GM23338 (cell line): ENCODE results near the gene ADAMTS8. TPM values are rescaled to one million over a fixed set of nuclear protein-coding genes. Genes with fewer than 3 reads are reported as not detected.

Experiments
- ATAC-seq: fragments of 200-7000 bp; cut with Tn5 transposase; 3 replicates; pipeline ENCODE4 v1.9.1; 2020
- DNase-seq: peaks from one replicate; pipeline ENCODE4 v3.0.0-alpha.2; 2015; ENCODE audit warnings: low spot score
- H2AFZ ChIP-seq: fragments of 200-600 bp; sonication (generic); 2 replicates; pipeline ENCODE4 v1.8.0; 2016; ENCODE audit warnings: antibody characterized with exemption, mild to moderate bottlenecking, moderate library complexity
- H3F3A ChIP-seq: fragments of 200-600 bp; sonication (generic); replicated peaks from 2 replicates; pipeline ENCODE4 v1.8.0; 2017; ENCODE audit warnings: antibody characterized with exemption, mixed run types, low read depth
- H3K27ac ChIP-seq: fragments of 200-600 bp; sonication (generic); 2 replicates; pipeline ENCODE4 v1.6.1; 2016; ENCODE audit warnings: low read depth
- H3K27me3 ChIP-seq: fragments of 200-600 bp; sonication (generic); 2 replicates; pipeline ENCODE4 v1.8.0; 2016; ENCODE audit warnings: mild to moderate bottlenecking, mixed run types, moderate library complexity; ENCODE audit not compliant: insufficient read depth
- H3K36me3 ChIP-seq: fragments of 200-600 bp; sonication (generic); 2 replicates; pipeline ENCODE4 v1.8.0; 2016; ENCODE audit warnings: mild to moderate bottlenecking; ENCODE audit not compliant: insufficient read depth
- H3K4me1 ChIP-seq: fragments of 200-600 bp; sonication (generic); 2 replicates; pipeline ENCODE4 v1.8.0; 2016; ENCODE audit warnings: mild to moderate bottlenecking, moderate library complexity; ENCODE audit not compliant: insufficient read depth
- H3K4me2 ChIP-seq: fragments of 200-600 bp; sonication (generic); 2 replicates; pipeline ENCODE4 v1.7.1; 2017; ENCODE audit warnings: mixed run types
- H3K4me3 ChIP-seq: fragments of 200-600 bp; sonication (generic); 2 replicates; pipeline ENCODE4 v1.6.1; 2016; ENCODE audit warnings: mixed run types
- H3K79me2 ChIP-seq: fragments of 200-600 bp; sonication (generic); replicated peaks from 2 replicates; pipeline ENCODE4 v1.8.0; 2017; ENCODE audit warnings: mild to moderate bottlenecking; ENCODE audit not compliant: insufficient read depth
- H3K9me2 ChIP-seq: fragments of 200-600 bp; sonication (generic); 2 replicates; pipeline ENCODE4 v1.8.0; 2017; ENCODE audit not compliant: insufficient read depth
- H4K20me1 ChIP-seq: fragments of 200-600 bp; sonication (generic); replicated peaks from 2 replicates; pipeline ENCODE4 v1.8.0; 2017; ENCODE audit warnings: mild to moderate bottlenecking; ENCODE audit not compliant: insufficient read depth
- H3K27ac Mint-ChIP-seq: 2 replicates; pipeline ENCODE4 v1.8.0; 2020; ENCODE audit warnings: inconsistent platforms, mild to moderate bottlenecking, moderate library complexity, mixed read lengths
- H3K27me3 Mint-ChIP-seq: 3 replicates; pipeline ENCODE4 v1.8.0; 2022; ENCODE audit warnings: low read depth, mild to moderate bottlenecking, moderate library complexity, mixed read lengths, inconsistent platforms; ENCODE audit not compliant: insufficient read depth, poor library complexity
- H3K36me3 Mint-ChIP-seq: 3 replicates; pipeline ENCODE4 v1.8.0; 2021; ENCODE audit warnings: low read depth, mild to moderate bottlenecking, inconsistent platforms, moderate library complexity, mixed read lengths
- H3K4me1 Mint-ChIP-seq: 3 replicates; pipeline ENCODE4 v1.8.0; 2020; ENCODE audit warnings: mild to moderate bottlenecking, inconsistent platforms, mixed read lengths
- H3K4me3 Mint-ChIP-seq: 3 replicates; pipeline ENCODE4 v1.8.0; 2021; ENCODE audit warnings: moderate library complexity, mild to moderate bottlenecking, inconsistent platforms, mixed read lengths
- H3K9me3 Mint-ChIP-seq: 3 replicates; pipeline ENCODE4 v1.8.0; 2020; ENCODE audit warnings: moderate library complexity, mild to moderate bottlenecking, inconsistent platforms, mixed read lengths
- CREB1 ChIP-seq: fragments of 250-450 bp; sonication (Bioruptor Pico); IDR thresholded peaks from 2 replicates; pipeline ENCODE4 v1.5.0; 2020; ENCODE audit warnings: low read depth, mild to moderate bottlenecking, moderate library complexity
- CTCF ChIP-seq, 2 experiments: fragments of 200-600 bp in 1 of 2; sonication (generic) in 1 of 2; conservative IDR thresholded peaks; 2 replicates each; pipeline versions ENCODE4 v1.5.1 to v1.6.1; 2016 to 2017; ENCODE audit warnings: antibody characterized with exemption in 2 of 2, low read depth in 2 of 2, mild to moderate bottlenecking in 2 of 2, moderate library complexity in 1 of 2
- EZH2phosphoT487 ChIP-seq: fragments of 200-600 bp; sonication (generic); IDR thresholded peaks from one replicate; pipeline ENCODE4 v1.8.1; 2018; ENCODE audit warnings: antibody characterized with exemption; ENCODE audit not compliant: unreplicated experiment
- JUNB ChIP-seq: IDR thresholded peaks from one replicate; pipeline ENCODE4 v1.6.1; 2016; ENCODE audit warnings: antibody characterized with exemption; ENCODE audit not compliant: unreplicated experiment
- NANOG ChIP-seq: IDR thresholded peaks from 2 replicates; pipeline ENCODE4 v1.6.1; 2016; ENCODE audit warnings: antibody characterized with exemption, borderline replicate concordance
- POLR2AphosphoS5 ChIP-seq: IDR thresholded peaks from 2 replicates; pipeline ENCODE4 v1.6.1; 2016; ENCODE audit warnings: antibody characterized with exemption, low read depth
- STAT1 ChIP-seq: IDR thresholded peaks from one replicate; pipeline ENCODE4 v1.6.1; 2016; ENCODE audit warnings: antibody characterized with exemption; ENCODE audit not compliant: unreplicated experiment
- ZNF114 ChIP-seq: fragments of 250-450 bp; sonication (Bioruptor Pico); IDR thresholded peaks from 2 replicates; pipeline ENCODE4 v1.5.0; 2020; ENCODE audit warnings: mild to moderate bottlenecking, moderate library complexity
- ZNF331 ChIP-seq: fragments of 250-450 bp; sonication (Bioruptor Pico); IDR thresholded peaks from 2 replicates; pipeline ENCODE4 v1.5.0; 2020; ENCODE audit warnings: low read depth, mild to moderate bottlenecking, moderate library complexity
- polyA plus RNA-seq: library from polyadenylated mRNA; unstranded; fragments of >200 nt; fragmentation: Nextera tagmentation; extraction: Ambion mirVana; gene quantifications from 2 replicates; pipeline ENCODE4 v1.2.1, GENCODE V29; 2016
- total RNA-seq: library from RNA; depleted of rRNA; stranded (reverse); fragments of >200 nt; shearing (Covaris generic); gene quantifications from 2 replicates; pipeline ENCODE4 v1.2.3, GENCODE V29; 2014
- TF ChIP-seq, protein P1 (sequence below): fragments of 250-450 bp; sonication (Bioruptor Pico); IDR thresholded peaks from 2 replicates; pipeline ENCODE4 v1.5.0; 2020; ENCODE audit warnings: mild to moderate bottlenecking, moderate library complexity
- TF ChIP-seq, protein P2 (sequence below): IDR thresholded peaks from one replicate; pipeline ENCODE4 v1.6.1; 2018; ENCODE audit warnings: antibody characterized with exemption; ENCODE audit not compliant: unreplicated experiment

ADAMTS8 gene
- total and polyA plus RNA-seq, 2 experiments from 2014 or later = 7.5 to 16.2 TPM

DNA sequence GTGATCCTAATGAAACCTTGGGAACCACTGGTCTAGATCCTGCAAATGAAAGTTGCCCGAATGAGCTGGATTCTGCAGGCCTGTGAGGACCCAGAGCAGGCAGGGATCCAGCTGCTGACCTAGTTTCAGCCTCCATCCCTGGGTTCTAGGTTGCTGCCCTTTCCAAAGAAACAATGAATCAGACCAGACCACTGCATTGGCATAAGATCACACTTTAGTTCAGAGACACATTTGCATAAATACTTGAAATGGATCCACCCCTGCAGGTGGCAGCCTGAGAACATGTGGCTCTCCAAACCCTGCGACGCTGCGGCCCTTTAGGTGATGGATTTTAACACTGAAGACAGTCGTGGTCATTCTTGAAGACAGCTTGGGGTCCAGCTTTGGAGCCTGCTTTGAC, 23.7 kb downstream of the ADAMTS8 start:
- Histone ChIP-seq H3K4me2 (no peak overlapping the region), H3K9me2 (no peaks in the 10 kb centered on the region), H3K4me1 (peaks cover 28% of the 10 kb centered on the region), H3K36me3 (no peaks in the 10 kb centered on the region), H2AFZ (no peak overlapping the region), H4K20me1 (no peaks in the 10 kb centered on the region), H3K79me2 (no peaks in the 10 kb centered on the region), H3K27ac (peak overlapping the region; percentile 91), H3F3A (peaks cover 5% of the 10 kb centered on the region; the same call in 1 of the 2 replicates), H3K4me3 (no peak overlapping the region), H3K27me3 (no peaks in the 10 kb centered on the region)
- no peak overlapping the region for H3K4me3 Mint-ChIP-seq
- peaks cover 39% of the 10 kb centered on the region for H3K36me3 Mint-ChIP-seq
- H3K9me3 Mint-ChIP-seq = no peaks in the 10 kb centered on the region; the same call in 2 of the 3 replicates
- H3K27me3 Mint-ChIP-seq = peaks cover 19% of the 10 kb centered on the region
- peak; percentile 15 for ATAC-seq
- no peak for TF ChIP-seq ZNF331
- no peak for TF ChIP-seq CREB1 (CRISPR knock-in tag)
- no peak for TF ChIP-seq STAT1
- TF ChIP-seq CTCF (conservative IDR thresholded peaks at IDR 0.05; ENCODE audit: low read depth in 2 of 2) = no peak
- no peak for TF ChIP-seq JUNB
- TF ChIP-seq ZNF114 = no peak
- peak; percentile 50 for DNase-seq
- H3K27ac Mint-ChIP-seq = peak overlapping the region; percentile 90
- peaks cover 68% of the 10 kb centered on the region for H3K4me1 Mint-ChIP-seq

DNA sequence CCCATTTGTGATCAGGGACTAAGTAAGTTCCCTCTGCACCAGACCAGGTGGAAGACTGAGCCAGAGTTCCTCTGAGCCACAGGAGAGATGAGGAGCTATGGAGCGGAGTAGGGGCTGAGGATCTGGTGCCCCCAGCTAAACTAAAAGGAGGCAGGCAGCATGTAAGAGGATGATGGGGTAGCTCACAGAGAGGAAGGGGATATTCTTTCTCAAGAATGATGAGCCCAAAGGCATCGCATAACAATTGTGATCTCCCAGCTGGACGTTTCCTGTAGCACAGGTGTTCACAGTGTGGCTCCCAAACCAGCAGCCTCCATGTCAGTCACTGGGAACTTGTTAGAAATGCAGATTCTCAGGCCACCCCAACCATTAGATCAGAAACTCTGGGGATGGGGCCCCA, 24.4 kb downstream of the ADAMTS8 start:
- Histone ChIP-seq H3K27me3 (no peaks in the 10 kb centered on the region), H3K4me3 (peak overlapping the region; percentile 21; the same call in 1 of the 2 replicates), H3K79me2 (no peaks in the 10 kb centered on the region), H3K4me1 (peaks cover 28% of the 10 kb centered on the region), H3K9me2 (no peaks in the 10 kb centered on the region), H4K20me1 (no peaks in the 10 kb centered on the region), H3K36me3 (no peaks in the 10 kb centered on the region), H3K27ac (peak overlapping the region; percentile 96), H3K4me2 (peak overlapping the region; percentile 61), H3F3A (peaks cover 5% of the 10 kb centered on the region; the same call in 1 of the 2 replicates), H2AFZ (no peak overlapping the region)
- Mint-ChIP-seq H3K27ac (peak overlapping the region; percentile 90), H3K4me3 (peak overlapping the region; percentile 8; the same call in 1 of the 3 replicates), H3K27me3 (peaks cover 19% of the 10 kb centered on the region), H3K4me1 (peaks cover 65% of the 10 kb centered on the region), H3K9me3 (no peaks in the 10 kb centered on the region; the same call in 2 of the 3 replicates), H3K36me3 (peaks cover 31% of the 10 kb centered on the region)
- ATAC-seq = peak; percentile 73
- peak; percentile 96 for DNase-seq
- TF ChIP-seq STAT1 (no peak), ZNF114 (no peak), EZH2phosphoT487 (no peak), CREB1 (CRISPR knock-in tag) (peak; percentile 65), POLR2AphosphoS5 (no peak; the same call in 1 of the 2 replicates), NANOG (peak; percentile 51; the same call in 1 of the 2 replicates)
- TF ChIP-seq, protein P1, sequence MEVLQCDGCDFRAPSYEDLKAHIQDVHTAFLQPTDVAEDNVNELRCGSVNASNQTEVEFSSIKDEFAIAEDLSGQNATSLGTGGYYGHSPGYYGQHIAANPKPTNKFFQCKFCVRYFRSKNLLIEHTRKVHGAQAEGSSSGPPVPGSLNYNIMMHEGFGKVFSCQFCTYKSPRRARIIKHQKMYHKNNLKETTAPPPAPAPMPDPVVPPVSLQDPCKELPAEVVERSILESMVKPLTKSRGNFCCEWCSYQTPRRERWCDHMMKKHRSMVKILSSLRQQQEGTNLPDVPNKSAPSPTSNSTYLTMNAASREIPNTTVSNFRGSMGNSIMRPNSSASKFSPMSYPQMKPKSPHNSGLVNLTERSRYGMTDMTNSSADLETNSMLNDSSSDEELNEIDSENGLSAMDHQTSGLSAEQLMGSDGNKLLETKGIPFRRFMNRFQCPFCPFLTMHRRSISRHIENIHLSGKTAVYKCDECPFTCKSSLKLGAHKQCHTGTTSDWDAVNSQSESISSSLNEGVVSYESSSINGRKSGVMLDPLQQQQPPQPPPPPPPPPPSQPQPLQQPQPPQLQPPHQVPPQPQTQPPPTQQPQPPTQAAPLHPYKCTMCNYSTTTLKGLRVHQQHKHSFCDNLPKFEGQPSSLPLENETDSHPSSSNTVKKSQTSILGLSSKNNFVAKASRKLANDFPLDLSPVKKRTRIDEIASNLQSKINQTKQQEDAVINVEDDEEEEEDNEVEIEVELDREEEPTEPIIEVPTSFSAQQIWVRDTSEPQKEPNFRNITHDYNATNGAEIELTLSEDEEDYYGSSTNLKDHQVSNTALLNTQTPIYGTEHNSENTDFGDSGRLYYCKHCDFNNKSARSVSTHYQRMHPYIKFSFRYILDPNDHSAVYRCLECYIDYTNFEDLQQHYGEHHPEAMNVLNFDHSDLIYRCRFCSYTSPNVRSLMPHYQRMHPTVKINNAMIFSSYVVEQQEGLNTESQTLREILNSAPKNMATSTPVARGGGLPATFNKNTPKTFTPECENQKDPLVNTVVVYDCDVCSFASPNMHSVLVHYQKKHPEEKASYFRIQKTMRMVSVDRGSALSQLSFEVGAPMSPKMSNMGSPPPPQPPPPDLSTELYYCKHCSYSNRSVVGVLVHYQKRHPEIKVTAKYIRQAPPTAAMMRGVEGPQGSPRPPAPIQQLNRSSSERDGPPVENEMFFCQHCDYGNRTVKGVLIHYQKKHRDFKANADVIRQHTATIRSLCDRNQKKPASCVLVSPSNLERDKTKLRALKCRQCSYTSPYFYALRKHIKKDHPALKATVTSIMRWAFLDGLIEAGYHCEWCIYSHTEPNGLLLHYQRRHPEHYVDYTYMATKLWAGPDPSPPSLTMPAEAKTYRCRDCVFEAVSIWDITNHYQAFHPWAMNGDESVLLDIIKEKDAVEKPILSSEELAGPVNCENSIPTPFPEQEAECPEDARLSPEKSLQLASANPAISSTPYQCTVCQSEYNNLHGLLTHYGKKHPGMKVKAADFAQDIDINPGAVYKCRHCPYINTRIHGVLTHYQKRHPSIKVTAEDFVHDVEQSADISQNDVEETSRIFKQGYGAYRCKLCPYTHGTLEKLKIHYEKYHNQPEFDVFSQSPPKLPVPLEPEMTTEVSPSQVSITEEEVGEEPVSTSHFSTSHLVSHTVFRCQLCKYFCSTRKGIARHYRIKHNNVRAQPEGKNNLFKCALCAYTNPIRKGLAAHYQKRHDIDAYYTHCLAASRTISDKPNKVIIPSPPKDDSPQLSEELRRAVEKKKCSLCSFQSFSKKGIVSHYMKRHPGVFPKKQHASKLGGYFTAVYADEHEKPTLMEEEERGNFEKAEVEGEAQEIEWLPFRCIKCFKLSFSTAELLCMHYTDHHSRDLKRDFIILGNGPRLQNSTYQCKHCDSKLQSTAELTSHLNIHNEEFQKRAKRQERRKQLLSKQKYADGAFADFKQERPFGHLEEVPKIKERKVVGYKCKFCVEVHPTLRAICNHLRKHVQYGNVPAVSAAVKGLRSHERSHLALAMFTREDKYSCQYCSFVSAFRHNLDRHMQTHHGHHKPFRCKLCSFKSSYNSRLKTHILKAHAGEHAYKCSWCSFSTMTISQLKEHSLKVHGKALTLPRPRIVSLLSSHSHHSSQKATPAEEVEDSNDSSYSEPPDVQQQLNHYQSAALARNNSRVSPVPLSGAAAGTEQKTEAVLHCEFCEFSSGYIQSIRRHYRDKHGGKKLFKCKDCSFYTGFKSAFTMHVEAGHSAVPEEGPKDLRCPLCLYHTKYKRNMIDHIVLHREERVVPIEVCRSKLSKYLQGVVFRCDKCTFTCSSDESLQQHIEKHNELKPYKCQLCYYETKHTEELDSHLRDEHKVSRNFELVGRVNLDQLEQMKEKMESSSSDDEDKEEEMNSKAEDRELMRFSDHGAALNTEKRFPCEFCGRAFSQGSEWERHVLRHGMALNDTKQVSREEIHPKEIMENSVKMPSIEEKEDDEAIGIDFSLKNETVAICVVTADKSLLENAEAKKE = peak; percentile 55; the same call in 1 of the 2 replicates
- TF ChIP-seq, protein P2, sequence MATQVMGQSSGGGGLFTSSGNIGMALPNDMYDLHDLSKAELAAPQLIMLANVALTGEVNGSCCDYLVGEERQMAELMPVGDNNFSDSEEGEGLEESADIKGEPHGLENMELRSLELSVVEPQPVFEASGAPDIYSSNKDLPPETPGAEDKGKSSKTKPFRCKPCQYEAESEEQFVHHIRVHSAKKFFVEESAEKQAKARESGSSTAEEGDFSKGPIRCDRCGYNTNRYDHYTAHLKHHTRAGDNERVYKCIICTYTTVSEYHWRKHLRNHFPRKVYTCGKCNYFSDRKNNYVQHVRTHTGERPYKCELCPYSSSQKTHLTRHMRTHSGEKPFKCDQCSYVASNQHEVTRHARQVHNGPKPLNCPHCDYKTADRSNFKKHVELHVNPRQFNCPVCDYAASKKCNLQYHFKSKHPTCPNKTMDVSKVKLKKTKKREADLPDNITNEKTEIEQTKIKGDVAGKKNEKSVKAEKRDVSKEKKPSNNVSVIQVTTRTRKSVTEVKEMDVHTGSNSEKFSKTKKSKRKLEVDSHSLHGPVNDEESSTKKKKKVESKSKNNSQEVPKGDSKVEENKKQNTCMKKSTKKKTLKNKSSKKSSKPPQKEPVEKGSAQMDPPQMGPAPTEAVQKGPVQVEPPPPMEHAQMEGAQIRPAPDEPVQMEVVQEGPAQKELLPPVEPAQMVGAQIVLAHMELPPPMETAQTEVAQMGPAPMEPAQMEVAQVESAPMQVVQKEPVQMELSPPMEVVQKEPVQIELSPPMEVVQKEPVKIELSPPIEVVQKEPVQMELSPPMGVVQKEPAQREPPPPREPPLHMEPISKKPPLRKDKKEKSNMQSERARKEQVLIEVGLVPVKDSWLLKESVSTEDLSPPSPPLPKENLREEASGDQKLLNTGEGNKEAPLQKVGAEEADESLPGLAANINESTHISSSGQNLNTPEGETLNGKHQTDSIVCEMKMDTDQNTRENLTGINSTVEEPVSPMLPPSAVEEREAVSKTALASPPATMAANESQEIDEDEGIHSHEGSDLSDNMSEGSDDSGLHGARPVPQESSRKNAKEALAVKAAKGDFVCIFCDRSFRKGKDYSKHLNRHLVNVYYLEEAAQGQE = no peak
